BJ (cell line): Measurements from ENCODE around the gene CCDC154. TPM values are rescaled to one million over a fixed set of nuclear protein-coding genes. Genes with fewer than 3 reads are reported as not detected.

Experiments
- CTCF ChIA-PET: fragments of 350-600 bp; formaldehyde crosslinking; extraction: SDS; loops from one replicate; lab custom pipeline; 2021; ENCODE audit warnings: antibody characterized with exemption, inconsistent platforms; lab: Yijun Ruan, JAX
- POLR2A ChIA-PET: fragments of 300-600 bp; sonication (Branson Sonifier 250); formaldehyde crosslinking; extraction: SDS; loops from one replicate; lab custom pipeline; 2021; ENCODE audit warnings: antibody characterized with exemption; lab: Charles Lee
- DNase-seq: peaks from one replicate; pipeline ENCODE4 v3.0.0-alpha.2; 2011; ENCODE audit warnings: low read depth
- H3K27me3 ChIP-seq: 2 replicates; pipeline ENCODE4 v1.6.0; 2011; ENCODE audit warnings: low read length; ENCODE audit not compliant: control insufficient read depth, insufficient read depth
- H3K36me3 ChIP-seq: 2 replicates; pipeline ENCODE4 v1.5.1; 2011; ENCODE audit warnings: low read length; ENCODE audit not compliant: control insufficient read depth, insufficient read depth
- H3K4me3 ChIP-seq: 2 replicates; pipeline ENCODE4 v1.5.1; 2011; ENCODE audit warnings: low read depth, mild to moderate bottlenecking, control low read depth, low read length
- CTCF ChIP-seq: IDR thresholded peaks from 2 replicates; pipeline ENCODE4 v1.5.1; 2011; ENCODE audit warnings: low read depth, mild to moderate bottlenecking, control low read depth, inconsistent platforms, low read length, moderate library complexity; ENCODE audit not compliant: insufficient read depth
- polyA plus RNA-seq: library from polyadenylated mRNA; depleted of rRNA; stranded (reverse); fragments of >200 nt; gene quantifications from 2 replicates; pipeline ENCODE4 v1.2.3, GENCODE V29; 2011

CCDC154 gene
- polyA plus RNA-seq, 1 experiment, result 0.04 TPM

- POLR2A ChIA-PET, result interaction anchor here (0.7 kb wide), 1 partner anchor 11 kb away, joined by 3 read pairs; no protein-coding TSS in a partner anchor
- DNase-seq, result no peak
- CTCF ChIA-PET, result interaction anchor here (0.6 to 1.9 kb wide), 3 partner anchors 11 to 32 kb away, joined by 3 to 5 read pairs (median 4); no protein-coding TSS in a partner anchor
- no peak for TF ChIP-seq CTCF
- Histone ChIP-seq H3K36me3 (no peaks in the 10 kb centered on the region), H3K4me3 (no peak overlapping the region), H3K27me3 (no peaks in the 10 kb centered on the region)
These were observed 17.5 kb downstream of the CCDC154 start for GRCh38 chr16:1426734-1427471.

DNA sequence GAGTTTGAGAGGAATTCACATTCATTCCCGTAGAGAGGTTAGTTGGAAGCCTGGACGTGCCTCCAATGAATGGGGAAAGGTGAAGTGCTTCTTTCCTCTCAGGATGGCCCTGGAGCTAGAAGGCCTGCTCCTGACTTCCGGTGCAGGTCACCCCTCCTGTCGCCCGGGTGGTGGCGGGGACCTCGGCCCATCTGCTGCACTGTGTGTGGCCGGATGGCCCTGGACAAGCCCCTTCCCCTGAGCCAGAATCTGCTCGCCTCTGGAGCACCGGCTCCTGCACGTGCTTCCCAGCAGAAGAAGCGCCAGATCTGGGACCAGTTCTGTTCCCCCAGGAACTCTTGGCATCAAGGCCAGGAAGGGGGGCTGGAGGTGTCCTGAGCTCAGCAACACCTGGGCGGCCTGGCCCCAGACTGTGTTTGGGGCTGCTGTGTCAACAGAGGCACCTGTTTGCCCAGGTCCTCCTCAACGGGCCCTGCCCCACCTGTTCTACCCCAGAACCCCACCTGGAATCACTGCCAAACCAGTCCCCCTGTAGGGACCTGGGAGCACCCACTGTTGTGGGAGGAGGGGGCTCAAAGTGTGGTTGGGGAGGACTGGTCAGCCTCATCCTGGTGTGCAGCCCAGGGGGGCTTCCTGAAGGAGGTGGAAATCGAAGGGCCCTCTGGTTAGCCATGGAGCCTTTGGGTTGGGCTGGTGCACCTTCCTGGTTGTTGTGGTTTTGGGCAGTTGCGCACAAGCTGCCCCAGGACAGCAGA lies 18.6 kb downstream of the CCDC154 start:
- ChIA-PET POLR2A (no interaction called here), CTCF (interaction anchor here (0.6 kb wide), 1 partner anchor 27 kb away, joined by 3 read pairs; no protein-coding TSS in a partner anchor)
- no peak overlapping the region for H3K4me3 ChIP-seq
- H3K27me3 ChIP-seq, result no peaks in the 10 kb centered on the region
- no peak for TF ChIP-seq CTCF
- no peak for DNase-seq
- H3K36me3 ChIP-seq, result no peaks in the 10 kb centered on the region

DNA sequence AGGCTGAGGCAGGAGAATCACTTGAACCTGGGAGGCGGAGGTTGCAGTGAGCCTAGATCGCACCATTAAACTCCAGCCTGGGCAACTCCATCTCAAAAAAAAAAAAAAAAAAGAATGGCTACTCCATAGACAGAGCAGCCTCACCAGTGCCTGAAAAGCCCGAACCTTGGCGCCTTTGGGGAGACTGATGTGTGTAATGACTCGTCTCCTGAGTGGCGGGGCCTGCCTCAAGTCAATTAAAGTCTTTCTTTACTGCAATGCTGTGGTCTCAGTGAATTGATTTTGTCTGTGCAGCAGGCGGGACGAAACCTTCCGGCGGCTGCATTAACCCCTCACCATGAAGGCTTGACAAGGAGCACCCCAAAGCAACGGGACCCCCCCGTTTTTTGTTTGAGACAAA lies 20.3 kb downstream of the CCDC154 start:
- POLR2A ChIA-PET, result no interaction called here
- DNase-seq, result no peak
- CTCF ChIA-PET, result no interaction called here

DNA sequence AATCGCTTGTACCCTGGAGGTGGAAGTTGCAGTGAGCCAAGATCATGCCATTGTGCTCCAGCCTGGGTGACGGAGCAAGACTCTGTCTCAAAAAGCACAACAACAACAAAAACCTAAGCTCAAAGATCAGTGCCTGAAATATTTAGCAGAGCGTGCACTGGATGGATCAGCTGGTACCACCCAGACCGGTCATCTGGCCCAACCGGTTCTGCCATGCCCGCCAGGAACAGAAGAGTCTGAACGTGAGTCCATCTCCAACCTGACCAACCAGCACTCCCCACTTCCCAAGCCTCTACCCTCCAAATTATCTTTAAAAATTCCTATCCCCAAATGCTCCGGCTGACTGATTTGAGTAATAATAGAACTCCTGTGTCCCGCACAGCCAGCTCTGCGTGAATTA lies 22.3 kb downstream of the CCDC154 start:
- H3K27me3 ChIP-seq, result no peaks in the 10 kb centered on the region
- H3K36me3 ChIP-seq, result no peaks in the 10 kb centered on the region
- TF ChIP-seq CTCF, result no peak
- no peak overlapping the region for H3K4me3 ChIP-seq
- no peak for DNase-seq
- ChIA-PET POLR2A (no interaction called here), CTCF (no interaction called here)

More for the DNA sequence above, 20.3 kb downstream of the CCDC154 start:
- Histone ChIP-seq H3K4me3 (no peak overlapping the region), H3K27me3 (no peaks in the 10 kb centered on the region), H3K36me3 (no peaks in the 10 kb centered on the region)
- TF ChIP-seq CTCF, result no peak

GRCh38 chr16:1420111-1420539 lies 24.2 kb downstream of the CCDC154 start:
- Histone ChIP-seq H3K4me3 (peak overlapping the region; percentile 72), H3K36me3 (no peaks in the 10 kb centered on the region), H3K27me3 (no peaks in the 10 kb centered on the region)
- ChIA-PET POLR2A (no interaction called here), CTCF (interaction anchor here (1.2 kb wide), 1 partner anchor 285 kb away, joined by 3 read pairs; no protein-coding TSS in a partner anchor)
- no peak for DNase-seq
- no peak for TF ChIP-seq CTCF
